HEK293 (cell line): ENCODE data around the gene RMND1.

Source experiments
- CTCF ChIP-seq: fragments of 450-650 bp; formaldehyde crosslinking; IDR thresholded peaks from 2 replicates; pipeline ENCODE4 v1.5.1; 2016; ENCODE audit warnings: missing biosample characterization, missing genetic modification characterization
- HOXA7 ChIP-seq: sonication (generic); formaldehyde crosslinking; IDR thresholded peaks from 2 replicates; pipeline ENCODE4 v1.8.1; 2022; ENCODE audit warnings: missing genetic modification reagents, borderline replicate concordance
- IKZF3 ChIP-seq: fragments of 450-650 bp; IDR thresholded peaks from 2 replicates; pipeline ENCODE4 v1.5.0; 2018; ENCODE audit warnings: missing biosample characterization, mild to moderate bottlenecking, missing genetic modification characterization, moderate library complexity
- KLF16 ChIP-seq: fragments of 450-650 bp; formaldehyde crosslinking; IDR thresholded peaks from 2 replicates; pipeline ENCODE4 v1.5.1; 2017; ENCODE audit warnings: missing biosample characterization, missing genetic modification characterization
- OSR2 ChIP-seq: fragments of 450-650 bp; formaldehyde crosslinking; IDR thresholded peaks from 2 replicates; pipeline ENCODE4 v1.5.1; 2016; ENCODE audit warnings: missing biosample characterization, missing genetic modification characterization
- ZBTB10 ChIP-seq: fragments of 450-650 bp; formaldehyde crosslinking; IDR thresholded peaks from 2 replicates; pipeline ENCODE4 v1.5.1; 2016; ENCODE audit warnings: missing biosample characterization, missing genetic modification characterization
- ZBTB17 ChIP-seq: fragments of 450-650 bp; formaldehyde crosslinking; IDR thresholded peaks from 2 replicates; pipeline ENCODE4 v1.5.1; 2016; ENCODE audit warnings: missing biosample characterization, missing genetic modification characterization
- ZFP37 ChIP-seq: fragments of 450-650 bp; formaldehyde crosslinking; IDR thresholded peaks from 2 replicates; pipeline ENCODE4 v1.5.1; 2016; ENCODE audit warnings: missing biosample characterization, missing genetic modification characterization
- ZNF133 ChIP-seq: fragments of 450-650 bp; formaldehyde crosslinking; IDR thresholded peaks from 2 replicates; pipeline ENCODE4 v1.5.1; 2016; ENCODE audit warnings: missing biosample characterization, missing genetic modification characterization
- ZNF16 ChIP-seq: fragments of 450-650 bp; formaldehyde crosslinking; IDR thresholded peaks from 2 replicates; pipeline ENCODE4 v1.5.1; 2016; ENCODE audit warnings: low read depth, missing biosample characterization, missing genetic modification characterization
- ZNF175 ChIP-seq: fragments of 450-650 bp; formaldehyde crosslinking; IDR thresholded peaks from 2 replicates; pipeline ENCODE4 v1.5.1; 2016; ENCODE audit warnings: missing biosample characterization, missing genetic modification characterization
- ZNF184 ChIP-seq: fragments of 450-650 bp; IDR thresholded peaks from 2 replicates; pipeline ENCODE4 v1.5.1; 2018; ENCODE audit warnings: missing biosample characterization, mild to moderate bottlenecking, missing genetic modification characterization
- ZNF23 ChIP-seq: fragments of 450-650 bp; formaldehyde crosslinking; IDR thresholded peaks from 2 replicates; pipeline ENCODE4 v1.5.1; 2016; ENCODE audit warnings: missing biosample characterization, missing genetic modification characterization, borderline replicate concordance
- ZNF266 ChIP-seq: fragments of 450-650 bp; formaldehyde crosslinking; IDR thresholded peaks from 2 replicates; pipeline ENCODE4 v1.5.1; 2016; ENCODE audit warnings: missing biosample characterization, missing genetic modification characterization, low read depth
- ZNF341 ChIP-seq: fragments of 450-650 bp; formaldehyde crosslinking; IDR thresholded peaks from 2 replicates; pipeline ENCODE4; 2016; ENCODE audit warnings: low read depth, missing biosample characterization, missing genetic modification characterization
- ZNF398 ChIP-seq: fragments of 450-650 bp; formaldehyde crosslinking; IDR thresholded peaks from 2 replicates; pipeline ENCODE4 v1.5.1; 2017; ENCODE audit warnings: missing biosample characterization, missing genetic modification characterization
- ZNF501 ChIP-seq: fragments of 450-650 bp; formaldehyde crosslinking; IDR thresholded peaks from 2 replicates; pipeline ENCODE4 v1.5.1; 2016; ENCODE audit warnings: missing biosample characterization, missing genetic modification characterization
- ZNF529 ChIP-seq: fragments of 450-650 bp; formaldehyde crosslinking; IDR thresholded peaks from 2 replicates; pipeline ENCODE4 v1.5.1; 2017; ENCODE audit warnings: missing genetic modification characterization, missing biosample characterization; ENCODE audit not compliant: insufficient replicate concordance
- ZNF548 ChIP-seq: fragments of 450-650 bp; formaldehyde crosslinking; IDR thresholded peaks from 2 replicates; pipeline ENCODE4 v1.5.1; 2016; ENCODE audit warnings: missing biosample characterization, missing genetic modification characterization
- ZNF549 ChIP-seq: fragments of 450-650 bp; IDR thresholded peaks from 2 replicates; pipeline ENCODE4 v1.5.1; 2018; ENCODE audit warnings: missing biosample characterization, missing genetic modification characterization, mild to moderate bottlenecking, inconsistent platforms, moderate library complexity
- ZNF561 ChIP-seq: fragments of 450-650 bp; IDR thresholded peaks from 2 replicates; pipeline ENCODE4 v1.5.1; 2018; ENCODE audit warnings: missing biosample characterization, missing genetic modification characterization, borderline replicate concordance
- ZNF654 ChIP-seq: fragments of 450-650 bp; formaldehyde crosslinking; IDR thresholded peaks from 2 replicates; pipeline ENCODE4 v1.5.1; 2016; ENCODE audit warnings: low read depth, missing biosample characterization, missing genetic modification characterization
- ZNF677 ChIP-seq: fragments of 450-650 bp; IDR thresholded peaks from 2 replicates; pipeline ENCODE4 v1.5.0; 2018; ENCODE audit warnings: missing biosample characterization, mild to moderate bottlenecking, missing genetic modification characterization, moderate library complexity
- ZNF76 ChIP-seq: fragments of 450-650 bp; formaldehyde crosslinking; IDR thresholded peaks from 2 replicates; pipeline ENCODE4; 2016; ENCODE audit warnings: low read depth, missing biosample characterization, missing genetic modification characterization, borderline replicate concordance
- ZNF768 ChIP-seq: fragments of 450-650 bp; formaldehyde crosslinking; IDR thresholded peaks from 2 replicates; pipeline ENCODE4 v1.5.1; 2018; ENCODE audit warnings: missing biosample characterization, mild to moderate bottlenecking, missing genetic modification characterization
- ZNF791 ChIP-seq: fragments of 450-650 bp; formaldehyde crosslinking; IDR thresholded peaks from 2 replicates; pipeline ENCODE4 v1.5.1; 2016; ENCODE audit warnings: missing biosample characterization, missing genetic modification characterization
- TF ChIP-seq, protein P1 (sequence below): fragments of 450-650 bp; formaldehyde crosslinking; IDR thresholded peaks from 2 replicates; pipeline ENCODE4 v1.5.1; 2016; ENCODE audit warnings: missing biosample characterization, missing genetic modification characterization, borderline replicate concordance
- TF ChIP-seq, protein P2 (sequence below): fragments of 450-650 bp; formaldehyde crosslinking; optimal IDR thresholded peaks from 2 replicates; pipeline ENCODE3; 2016; ENCODE audit warnings: missing biosample characterization, mild to moderate bottlenecking, missing genetic modification characterization
- TF ChIP-seq, protein P3 (sequence below): fragments of 450-650 bp; IDR thresholded peaks from 2 replicates; pipeline ENCODE4 v1.5.1; 2018; ENCODE audit warnings: missing biosample characterization, missing genetic modification characterization

Gene RMND1

GRCh38 chr6:151391471-151392413 lies 60.2 kb downstream of the RMND1 start, which contains the start of gene ZBTB2 (continued):
- TF ChIP-seq CTCF (no peak), ZBTB10 (peak; percentile 45; the same call in 1 of the 2 replicates), ZNF175 (no peak), IKZF3 (tag by site-specific recombination) (no peak), ZNF341 (tag by site-specific recombination) (peak; percentile 74), ZNF654 (no peak), ZNF133 (tag by site-specific recombination) (no peak), ZBTB17 (tag by site-specific recombination) (peak; percentile 71), ZNF561 (0 out of 2 replicates have a peak, but pooled peaks have one; percentile 33), ZNF677 (tag by site-specific recombination) (no peak), ZNF529 (tag by site-specific recombination) (no peak), HOXA7 (no peak), ZNF16 (tag by site-specific recombination) (no peak), ZNF791 (tag by site-specific recombination) (no peak), KLF16 (tag by site-specific recombination) (no peak), ZFP37 (tag by site-specific recombination) (0 out of 2 replicates have a peak, but pooled peaks have one; percentile 44), ZNF548 (tag by site-specific recombination) (no peak), ZNF76 (tag by site-specific recombination) (no peak; the same call in 1 of the 2 replicates), OSR2 (tag by site-specific recombination) (peak; percentile 85), ZNF266 (tag by site-specific recombination) (no peak), ZNF23 (tag by site-specific recombination) (no peak), ZNF501 (no peak), ZNF398 (tag by site-specific recombination) (peak; percentile 72), ZNF184 (no peak), ZNF549 (tag by site-specific recombination) (no peak), ZNF768 (tag by site-specific recombination) (no peak)
- TF ChIP-seq, protein P1, sequence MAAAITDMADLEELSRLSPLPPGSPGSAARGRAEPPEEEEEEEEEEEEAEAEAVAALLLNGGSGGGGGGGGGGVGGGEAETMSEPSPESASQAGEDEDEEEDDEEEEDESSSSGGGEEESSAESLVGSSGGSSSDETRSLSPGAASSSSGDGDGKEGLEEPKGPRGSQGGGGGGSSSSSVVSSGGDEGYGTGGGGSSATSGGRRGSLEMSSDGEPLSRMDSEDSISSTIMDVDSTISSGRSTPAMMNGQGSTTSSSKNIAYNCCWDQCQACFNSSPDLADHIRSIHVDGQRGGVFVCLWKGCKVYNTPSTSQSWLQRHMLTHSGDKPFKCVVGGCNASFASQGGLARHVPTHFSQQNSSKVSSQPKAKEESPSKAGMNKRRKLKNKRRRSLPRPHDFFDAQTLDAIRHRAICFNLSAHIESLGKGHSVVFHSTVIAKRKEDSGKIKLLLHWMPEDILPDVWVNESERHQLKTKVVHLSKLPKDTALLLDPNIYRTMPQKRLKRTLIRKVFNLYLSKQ (tag by site-specific recombination): no peak
- TF ChIP-seq, protein P2, sequence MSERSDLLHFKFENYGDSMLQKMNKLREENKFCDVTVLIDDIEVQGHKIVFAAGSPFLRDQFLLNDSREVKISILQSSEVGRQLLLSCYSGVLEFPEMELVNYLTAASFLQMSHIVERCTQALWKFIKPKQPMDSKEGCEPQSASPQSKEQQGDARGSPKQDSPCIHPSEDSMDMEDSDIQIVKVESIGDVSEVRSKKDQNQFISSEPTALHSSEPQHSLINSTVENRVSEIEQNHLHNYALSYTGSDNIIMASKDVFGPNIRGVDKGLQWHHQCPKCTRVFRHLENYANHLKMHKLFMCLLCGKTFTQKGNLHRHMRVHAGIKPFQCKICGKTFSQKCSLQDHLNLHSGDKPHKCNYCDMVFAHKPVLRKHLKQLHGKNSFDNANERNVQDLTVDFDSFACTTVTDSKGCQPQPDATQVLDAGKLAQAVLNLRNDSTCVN (tag by site-specific recombination): no peak
- TF ChIP-seq, protein P3, sequence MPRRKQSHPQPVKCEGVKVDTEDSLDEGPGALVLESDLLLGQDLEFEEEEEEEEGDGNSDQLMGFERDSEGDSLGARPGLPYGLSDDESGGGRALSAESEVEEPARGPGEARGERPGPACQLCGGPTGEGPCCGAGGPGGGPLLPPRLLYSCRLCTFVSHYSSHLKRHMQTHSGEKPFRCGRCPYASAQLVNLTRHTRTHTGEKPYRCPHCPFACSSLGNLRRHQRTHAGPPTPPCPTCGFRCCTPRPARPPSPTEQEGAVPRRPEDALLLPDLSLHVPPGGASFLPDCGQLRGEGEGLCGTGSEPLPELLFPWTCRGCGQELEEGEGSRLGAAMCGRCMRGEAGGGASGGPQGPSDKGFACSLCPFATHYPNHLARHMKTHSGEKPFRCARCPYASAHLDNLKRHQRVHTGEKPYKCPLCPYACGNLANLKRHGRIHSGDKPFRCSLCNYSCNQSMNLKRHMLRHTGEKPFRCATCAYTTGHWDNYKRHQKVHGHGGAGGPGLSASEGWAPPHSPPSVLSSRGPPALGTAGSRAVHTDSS (tag by site-specific recombination): 0 out of 2 replicates have a peak, but pooled peaks have one; percentile 17
